ENCODE results near the gene IDUA.

IDUA gene

DNA sequence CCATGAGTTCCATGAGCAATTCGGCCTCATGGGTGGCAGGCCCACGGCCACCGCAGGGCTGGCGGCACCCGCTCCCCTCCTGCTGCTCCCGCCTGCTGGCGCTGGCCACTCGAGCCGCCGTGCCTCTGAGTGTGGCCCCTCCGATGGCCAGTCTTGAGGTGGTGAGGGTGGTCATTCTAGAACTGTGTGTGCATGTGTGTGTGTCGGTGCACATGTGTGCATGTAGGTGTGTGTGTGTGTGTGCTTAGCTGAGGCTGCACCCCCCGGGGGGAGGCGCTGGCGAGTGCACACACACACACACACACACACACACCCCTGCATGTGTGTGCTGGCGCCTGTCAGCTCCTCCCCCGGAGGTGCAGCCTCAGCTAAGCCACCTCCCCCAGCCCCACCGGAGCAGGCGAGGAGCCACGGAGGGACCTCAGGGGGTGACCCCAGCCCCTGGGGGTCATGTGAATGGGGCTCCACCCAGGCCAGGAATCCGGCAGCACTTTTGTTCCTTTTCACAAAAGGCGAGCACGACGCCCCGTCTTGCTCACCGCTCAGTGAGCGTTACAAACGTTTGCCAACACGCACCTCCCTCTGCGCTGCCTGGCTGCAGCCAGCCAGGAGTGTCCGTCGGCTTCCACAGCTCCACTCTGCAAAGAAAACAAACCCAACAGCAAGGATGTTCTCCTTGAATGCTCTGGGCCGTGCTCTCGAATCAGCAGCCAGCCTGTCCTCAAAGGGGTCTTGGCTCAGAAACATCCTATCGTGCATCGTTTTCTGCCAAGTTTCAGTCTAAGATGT, 54.5 kb downstream of the IDUA start:
- no peaks in the 10 kb centered on the region for H3K27me3 ChIP-seq (replicated peaks; ENCODE audit: insufficient read depth, low read length)

DNA sequence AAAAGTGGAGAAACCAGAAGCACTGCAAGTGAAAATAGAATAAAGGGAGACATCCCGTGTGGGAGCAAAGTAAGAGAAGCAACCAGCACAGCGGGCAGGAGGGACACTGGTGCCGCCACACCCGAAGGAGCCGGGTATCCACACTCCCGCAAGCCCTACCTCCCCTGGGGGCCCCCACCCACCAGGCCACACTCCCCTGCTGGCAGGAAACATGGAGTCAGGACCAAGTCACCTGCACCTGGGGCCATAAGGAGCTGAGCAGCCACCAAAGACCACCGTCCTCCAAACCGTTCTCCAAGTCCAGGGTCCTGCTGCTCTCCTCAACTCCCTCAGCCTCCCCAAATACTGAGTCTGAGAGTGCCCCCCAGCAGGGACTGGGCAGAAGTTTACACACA, 55.1 kb downstream of the IDUA start:
- H3K4me3 ChIP-seq (ENCODE audit: low read length), result no peak overlapping the region
- H3K4me1 ChIP-seq (ENCODE audit: low read length), result no peaks in the 10 kb centered on the region
- H3K4me2 ChIP-seq (ENCODE audit: low read depth, low read length), result no peak overlapping the region
- H3K9me3 ChIP-seq (replicated peaks; ENCODE audit: insufficient read depth, low read length), result no peaks in the 10 kb centered on the region
- H2AFZ ChIP-seq (ENCODE audit: low read length), result no peak overlapping the region
- H3K79me2 ChIP-seq (ENCODE audit: low read length), result no peaks in the 10 kb centered on the region
- TF ChIP-seq EZH2 (optimal IDR thresholded peaks at IDR 0.05; ENCODE audit: low read depth, low read length) (no peak), EZH2phosphoT487 (IDR thresholded peaks at IDR 0.05; ENCODE audit: low read length) (no peak)
- TF ChIP-seq, protein P1, sequence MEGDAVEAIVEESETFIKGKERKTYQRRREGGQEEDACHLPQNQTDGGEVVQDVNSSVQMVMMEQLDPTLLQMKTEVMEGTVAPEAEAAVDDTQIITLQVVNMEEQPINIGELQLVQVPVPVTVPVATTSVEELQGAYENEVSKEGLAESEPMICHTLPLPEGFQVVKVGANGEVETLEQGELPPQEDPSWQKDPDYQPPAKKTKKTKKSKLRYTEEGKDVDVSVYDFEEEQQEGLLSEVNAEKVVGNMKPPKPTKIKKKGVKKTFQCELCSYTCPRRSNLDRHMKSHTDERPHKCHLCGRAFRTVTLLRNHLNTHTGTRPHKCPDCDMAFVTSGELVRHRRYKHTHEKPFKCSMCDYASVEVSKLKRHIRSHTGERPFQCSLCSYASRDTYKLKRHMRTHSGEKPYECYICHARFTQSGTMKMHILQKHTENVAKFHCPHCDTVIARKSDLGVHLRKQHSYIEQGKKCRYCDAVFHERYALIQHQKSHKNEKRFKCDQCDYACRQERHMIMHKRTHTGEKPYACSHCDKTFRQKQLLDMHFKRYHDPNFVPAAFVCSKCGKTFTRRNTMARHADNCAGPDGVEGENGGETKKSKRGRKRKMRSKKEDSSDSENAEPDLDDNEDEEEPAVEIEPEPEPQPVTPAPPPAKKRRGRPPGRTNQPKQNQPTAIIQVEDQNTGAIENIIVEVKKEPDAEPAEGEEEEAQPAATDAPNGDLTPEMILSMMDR (IDR thresholded peaks at IDR 0.05; ENCODE audit: low read length), result no peak
- H3K9me2 ChIP-seq (replicated peaks; ENCODE audit: insufficient read depth, low read length), result no peaks in the 10 kb centered on the region
- H3K27ac ChIP-seq (ENCODE audit: low read length), result no peak overlapping the region
- H3K27me3 ChIP-seq (replicated peaks; ENCODE audit: insufficient read depth, low read length), result no peaks in the 10 kb centered on the region
- no peaks in the 10 kb centered on the region for H3F3A ChIP-seq (ENCODE audit: insufficient read depth, low read length)
- no peak overlapping the region for H3K9ac ChIP-seq (ENCODE audit: low read length)
- H3K36me3 ChIP-seq (replicated peaks; ENCODE audit: insufficient read depth, low read length), result no peaks in the 10 kb centered on the region
- H4K20me1 ChIP-seq (ENCODE audit: insufficient read depth, low read length), result no peaks in the 10 kb centered on the region
- DNase-seq, result no peak

More for the DNA sequence above, 54.5 kb downstream of the IDUA start:
- H2AFZ ChIP-seq (ENCODE audit: low read length), result no peak overlapping the region
- no peaks in the 10 kb centered on the region for H4K20me1 ChIP-seq (ENCODE audit: insufficient read depth, low read length)
- no peaks in the 10 kb centered on the region for H3K9me3 ChIP-seq (replicated peaks; ENCODE audit: insufficient read depth, low read length)
- H3F3A ChIP-seq (ENCODE audit: insufficient read depth, low read length), result no peaks in the 10 kb centered on the region
- H3K27ac ChIP-seq (ENCODE audit: low read length), result no peak overlapping the region
- no peaks in the 10 kb centered on the region for H3K79me2 ChIP-seq (ENCODE audit: low read length)
- no peaks in the 10 kb centered on the region for H3K9me2 ChIP-seq (replicated peaks; ENCODE audit: insufficient read depth, low read length)
- no peak overlapping the region for H3K4me2 ChIP-seq (ENCODE audit: low read depth, low read length)
- no peak overlapping the region for H3K9ac ChIP-seq (ENCODE audit: low read length)
- TF ChIP-seq, protein P1 (IDR thresholded peaks at IDR 0.05; ENCODE audit: low read length), result no peak
- TF ChIP-seq EZH2 (optimal IDR thresholded peaks at IDR 0.05; ENCODE audit: low read depth, low read length) (no peak), EZH2phosphoT487 (IDR thresholded peaks at IDR 0.05; ENCODE audit: low read length) (no peak)
- no peak overlapping the region for H3K4me3 ChIP-seq (ENCODE audit: low read length)
- no peaks in the 10 kb centered on the region for H3K4me1 ChIP-seq (ENCODE audit: low read length)
- no peaks in the 10 kb centered on the region for H3K36me3 ChIP-seq (replicated peaks; ENCODE audit: insufficient read depth, low read length)
- DNase-seq, result no peak

DNA sequence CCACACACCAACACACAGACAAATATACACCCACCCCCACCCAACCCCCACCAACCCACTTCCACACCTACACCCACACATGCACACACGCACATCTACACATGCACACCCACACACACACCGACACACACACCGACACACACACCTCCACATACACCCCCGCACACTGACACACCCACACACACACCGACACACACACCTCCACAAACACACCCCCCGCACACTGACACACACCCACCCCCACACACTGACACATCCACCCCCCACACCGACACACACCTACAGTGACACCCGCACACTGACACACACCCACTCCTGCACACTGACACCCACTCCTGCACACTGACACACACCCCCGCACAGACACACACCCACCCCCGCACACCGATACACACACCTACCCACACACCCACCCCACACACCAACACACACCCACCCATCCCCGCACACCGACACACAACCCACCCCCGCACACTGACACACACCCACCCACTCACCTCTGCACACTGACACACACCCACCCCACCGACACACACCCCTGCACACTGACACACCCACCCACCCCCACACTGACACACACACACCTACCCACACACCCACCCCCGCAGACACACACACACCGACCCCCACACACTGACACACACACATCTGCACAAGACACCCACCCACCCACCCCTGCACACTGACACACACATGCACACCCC, 55.7 kb downstream of the IDUA start:
- Histone ChIP-seq H3K9me3 (replicated peaks; ENCODE audit: insufficient read depth, low read length) (no peaks in the 10 kb centered on the region), H3F3A (ENCODE audit: insufficient read depth, low read length) (no peaks in the 10 kb centered on the region), H3K9me2 (replicated peaks; ENCODE audit: insufficient read depth, low read length) (no peaks in the 10 kb centered on the region), H3K79me2 (ENCODE audit: low read length) (no peaks in the 10 kb centered on the region), H3K9ac (ENCODE audit: low read length) (no peak overlapping the region), H3K36me3 (replicated peaks; ENCODE audit: insufficient read depth, low read length) (no peaks in the 10 kb centered on the region), H3K4me2 (ENCODE audit: low read depth, low read length) (no peak overlapping the region), H4K20me1 (ENCODE audit: insufficient read depth, low read length) (no peaks in the 10 kb centered on the region), H3K4me1 (ENCODE audit: low read length) (no peaks in the 10 kb centered on the region), H3K27me3 (replicated peaks; ENCODE audit: insufficient read depth, low read length) (no peaks in the 10 kb centered on the region), H3K27ac (ENCODE audit: low read length) (no peak overlapping the region), H2AFZ (ENCODE audit: low read length) (no peak overlapping the region), H3K4me3 (ENCODE audit: low read length) (no peak overlapping the region)
- no peak for DNase-seq
- TF ChIP-seq, protein P1 (IDR thresholded peaks at IDR 0.05; ENCODE audit: low read length), result no peak
- TF ChIP-seq EZH2 (optimal IDR thresholded peaks at IDR 0.05; ENCODE audit: low read depth, low read length), result no peak
- TF ChIP-seq EZH2phosphoT487 (IDR thresholded peaks at IDR 0.05; ENCODE audit: low read length), result no peak
